HepG2 (cell line): ENCODE measurements around the gene ELL3.
"Not testable (repeated sequence)": the region's sequence is repeated elsewhere in the genome, so short reads cannot be mapped to it uniquely, and the experiment has no call there.

Source experiments
- DBP ChIP-seq: sonication (generic); formaldehyde crosslinking; IDR thresholded peaks from 2 replicates; pipeline ENCODE4 v1.4.0; 2020; ENCODE audit warnings: missing genetic modification reagents; ENCODE audit errors: not compliant biosample characterization
- KLF9 ChIP-seq: IDR thresholded peaks from 2 replicates; pipeline ENCODE4 v1.6.1; 2016; ENCODE audit warnings: low read depth
- MEF2D ChIP-seq: sonication (generic); formaldehyde crosslinking; IDR thresholded peaks from 2 replicates; pipeline ENCODE4 v1.5.1; 2020; ENCODE audit warnings: mild to moderate bottlenecking, missing genetic modification reagents
- SETDB1 ChIP-seq: sonication (generic); formaldehyde crosslinking; IDR thresholded peaks from 2 replicates; pipeline ENCODE4 v1.5.1; 2020; ENCODE audit warnings: missing genetic modification reagents, mild to moderate bottlenecking, borderline replicate concordance
- SMAD1 ChIP-seq: sonication (generic); formaldehyde crosslinking; IDR thresholded peaks from 2 replicates; pipeline ENCODE4 v1.4.0; 2020; ENCODE audit warnings: missing genetic modification reagents, low read depth, mild to moderate bottlenecking, borderline replicate concordance
- ZBTB3 ChIP-seq: sonication (generic); formaldehyde crosslinking; IDR thresholded peaks from 2 replicates; pipeline ENCODE4 v1.4.0; 2020; ENCODE audit warnings: low read depth, mild to moderate bottlenecking, moderate library complexity, missing genetic modification reagents, borderline replicate concordance
- ZNF878 ChIP-seq: sonication (generic); formaldehyde crosslinking; IDR thresholded peaks from 2 replicates; pipeline ENCODE4 v1.8.1; 2023; ENCODE audit warnings: mild to moderate bottlenecking, missing genetic modification reagents, moderate library complexity
- ZSCAN30 ChIP-seq: sonication (generic); formaldehyde crosslinking; IDR thresholded peaks from 2 replicates; pipeline ENCODE4 v1.5.0; 2020; ENCODE audit warnings: mild to moderate bottlenecking, missing genetic modification reagents
- TF ChIP-seq, protein P1 (sequence below): sonication (generic); formaldehyde crosslinking; IDR thresholded peaks from 2 replicates; pipeline ENCODE4 v1.5.0; 2020; ENCODE audit warnings: missing genetic modification reagents
- TF ChIP-seq, protein P2 (sequence below): sonication (generic); formaldehyde crosslinking; IDR thresholded peaks from 2 replicates; pipeline ENCODE4 v1.5.0; 2020; ENCODE audit warnings: mild to moderate bottlenecking, missing genetic modification reagents, moderate library complexity

DNA sequence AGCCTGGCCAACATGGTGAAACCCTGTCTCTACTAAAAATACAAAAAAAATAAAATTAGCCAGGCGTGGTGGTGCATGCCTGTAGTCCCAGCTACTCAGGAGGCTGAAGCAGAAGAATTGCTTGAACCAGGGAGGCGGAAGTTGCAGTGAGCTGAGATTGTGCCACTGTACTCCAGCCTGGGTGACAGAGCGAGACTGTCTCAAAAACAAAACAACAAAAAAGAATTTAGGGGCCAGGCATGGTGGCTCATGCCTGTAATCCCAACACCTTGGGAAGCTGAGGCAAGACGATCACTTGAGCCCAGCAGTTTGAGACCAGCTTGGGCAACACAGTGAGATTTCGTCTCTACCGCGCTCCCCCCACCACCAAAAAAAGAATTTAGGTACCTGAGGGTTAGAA, 25.9 kb upstream of the ELL3 start:
- TF ChIP-seq SMAD1, ZSCAN30, ZNF878, DBP, ZBTB3, KLF9, MEF2D, SETDB1 (CRISPR knock-in tag): not testable (repeated sequence)
- TF ChIP-seq, protein P1, sequence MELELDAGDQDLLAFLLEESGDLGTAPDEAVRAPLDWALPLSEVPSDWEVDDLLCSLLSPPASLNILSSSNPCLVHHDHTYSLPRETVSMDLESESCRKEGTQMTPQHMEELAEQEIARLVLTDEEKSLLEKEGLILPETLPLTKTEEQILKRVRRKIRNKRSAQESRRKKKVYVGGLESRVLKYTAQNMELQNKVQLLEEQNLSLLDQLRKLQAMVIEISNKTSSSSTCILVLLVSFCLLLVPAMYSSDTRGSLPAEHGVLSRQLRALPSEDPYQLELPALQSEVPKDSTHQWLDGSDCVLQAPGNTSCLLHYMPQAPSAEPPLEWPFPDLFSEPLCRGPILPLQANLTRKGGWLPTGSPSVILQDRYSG (CRISPR knock-in tag): not testable (repeated sequence)
- TF ChIP-seq, protein P2, sequence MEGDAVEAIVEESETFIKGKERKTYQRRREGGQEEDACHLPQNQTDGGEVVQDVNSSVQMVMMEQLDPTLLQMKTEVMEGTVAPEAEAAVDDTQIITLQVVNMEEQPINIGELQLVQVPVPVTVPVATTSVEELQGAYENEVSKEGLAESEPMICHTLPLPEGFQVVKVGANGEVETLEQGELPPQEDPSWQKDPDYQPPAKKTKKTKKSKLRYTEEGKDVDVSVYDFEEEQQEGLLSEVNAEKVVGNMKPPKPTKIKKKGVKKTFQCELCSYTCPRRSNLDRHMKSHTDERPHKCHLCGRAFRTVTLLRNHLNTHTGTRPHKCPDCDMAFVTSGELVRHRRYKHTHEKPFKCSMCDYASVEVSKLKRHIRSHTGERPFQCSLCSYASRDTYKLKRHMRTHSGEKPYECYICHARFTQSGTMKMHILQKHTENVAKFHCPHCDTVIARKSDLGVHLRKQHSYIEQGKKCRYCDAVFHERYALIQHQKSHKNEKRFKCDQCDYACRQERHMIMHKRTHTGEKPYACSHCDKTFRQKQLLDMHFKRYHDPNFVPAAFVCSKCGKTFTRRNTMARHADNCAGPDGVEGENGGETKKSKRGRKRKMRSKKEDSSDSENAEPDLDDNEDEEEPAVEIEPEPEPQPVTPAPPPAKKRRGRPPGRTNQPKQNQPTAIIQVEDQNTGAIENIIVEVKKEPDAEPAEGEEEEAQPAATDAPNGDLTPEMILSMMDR (CRISPR knock-in tag): not testable (repeated sequence)
